Measurements from ENCODE around the gene SLC9A3.

The SLC9A3 gene

GRCh38 chr5:474840-475661 is 49.2 kb downstream of the SLC9A3 start:
- TF ChIP-seq CTCF (IDR thresholded peaks at IDR 0.05; ENCODE audit: low read depth, low read length) = no peak
- peak overlapping the region; percentile 80 for H3K4me3 ChIP-seq (ENCODE audit: low read depth, low read length)

GRCh38 chr5:474232-474839 is 49.9 kb downstream of the SLC9A3 start:
- H3K4me3 ChIP-seq (ENCODE audit: low read depth, low read length) = peak overlapping the region; percentile 80

GRCh38 chr5:473551-474192 is 50.6 kb downstream of the SLC9A3 start:
- no peak for TF ChIP-seq CTCF (IDR thresholded peaks at IDR 0.05; ENCODE audit: low read depth, low read length)
- peak overlapping the region; percentile 80 for H3K4me3 ChIP-seq (ENCODE audit: low read depth, low read length)

GRCh38 chr5:472656-473550 is 51.3 kb downstream of the SLC9A3 start:
- H3K4me3 ChIP-seq (ENCODE audit: low read depth, low read length) = peak overlapping the region; percentile 80
- TF ChIP-seq CTCF (IDR thresholded peaks at IDR 0.05; ENCODE audit: low read depth, low read length) = no peak

- TF ChIP-seq CTCF (IDR thresholded peaks at IDR 0.05; ENCODE audit: low read depth, low read length) = no peak
- peak overlapping the region; percentile 72 for H3K4me3 ChIP-seq (ENCODE audit: low read depth, low read length)
Observed at GRCh38 chr5:472076-472655, 52.1 kb downstream of the SLC9A3 start.

GRCh38 chr5:471750-472058 is 52.5 kb downstream of the SLC9A3 start:
- peak overlapping the region; percentile 72 for H3K4me3 ChIP-seq (ENCODE audit: low read depth, low read length)
- TF ChIP-seq CTCF (IDR thresholded peaks at IDR 0.05; ENCODE audit: low read depth, low read length) = no peak

All from WI38 (cell line).